Trophoblast cell (in vitro differentiated cells and primary cell): ENCODE data around the gene NADSYN1.

ENCODE experiments used
- DNase-seq, 2 donors: peaks; one replicate each; pipeline ENCODE4 v3.0.0-alpha.2; 2016
- H2AFZ ChIP-seq: 2 replicates; pipeline ENCODE4 v1.6.1; 2013; ENCODE audit warnings: low read length, moderate library complexity, mild to moderate bottlenecking; ENCODE audit not compliant: insufficient read depth, poor library complexity
- H2AK5ac ChIP-seq: 2 replicates; pipeline ENCODE4 v1.6.1; 2013; ENCODE audit warnings: mild to moderate bottlenecking, low read length
- H2BK120ac ChIP-seq: 2 replicates; pipeline ENCODE4 v1.6.1; 2013; ENCODE audit warnings: low read length, mild to moderate bottlenecking, moderate library complexity; ENCODE audit not compliant: insufficient read depth, poor library complexity
- H2BK12ac ChIP-seq: 2 replicates; pipeline ENCODE4 v1.6.1; 2013; ENCODE audit warnings: mild to moderate bottlenecking, low read length, moderate library complexity
- H2BK5ac ChIP-seq: 2 replicates; pipeline ENCODE4 v1.6.1; 2013; ENCODE audit warnings: low read length, low read depth, moderate library complexity, mild to moderate bottlenecking; ENCODE audit not compliant: poor library complexity
- H3K14ac ChIP-seq: 2 replicates; pipeline ENCODE4 v1.6.1; 2013; ENCODE audit warnings: mild to moderate bottlenecking, low read length
- H3K18ac ChIP-seq: 2 replicates; pipeline ENCODE4 v1.6.1; 2013; ENCODE audit warnings: mild to moderate bottlenecking, low read length
- H3K23ac ChIP-seq: 2 replicates; pipeline ENCODE4 v1.6.1; 2013; ENCODE audit warnings: low read length
- H3K27ac ChIP-seq: 2 replicates; pipeline ENCODE4 v1.5.1; 2013; ENCODE audit warnings: low read depth, mild to moderate bottlenecking, inconsistent platforms, low read length, moderate library complexity
- H3K27me3 ChIP-seq: 2 replicates; pipeline ENCODE4 v1.6.1; 2013; ENCODE audit warnings: inconsistent platforms, mild to moderate bottlenecking, low read length, moderate library complexity; ENCODE audit not compliant: insufficient read depth
- H3K36me3 ChIP-seq, 2 experiments: 1 replicate in 1 of 2; 2 replicates in 1 of 2; pipeline ENCODE4 v1.6.1; 2013; ENCODE audit warnings: low read length in 2 of 2, mild to moderate bottlenecking in 2 of 2, moderate library complexity in 1 of 2; ENCODE audit not compliant: insufficient read depth in 2 of 2, control insufficient read depth in 1 of 2
- H3K4ac ChIP-seq: 2 replicates; pipeline ENCODE4 v1.6.1; 2013; ENCODE audit warnings: low read depth, mild to moderate bottlenecking, low read length, moderate library complexity
- H3K4me1 ChIP-seq, 2 experiments: 1 replicate in 1 of 2; 2 replicates in 1 of 2; pipeline ENCODE4 v1.6.1; 2013; ENCODE audit warnings: low read length in 2 of 2, mild to moderate bottlenecking in 2 of 2, moderate library complexity in 1 of 2; ENCODE audit not compliant: insufficient read depth in 2 of 2, control insufficient read depth in 1 of 2
- H3K4me2 ChIP-seq: 2 replicates; pipeline ENCODE4 v1.6.1; 2013; ENCODE audit warnings: inconsistent platforms, mild to moderate bottlenecking, low read length, moderate library complexity
- H3K4me3 ChIP-seq: 2 replicates; pipeline ENCODE4 v1.5.1; 2013; ENCODE audit warnings: mild to moderate bottlenecking, low read depth, low read length, inconsistent platforms
- H3K79me1 ChIP-seq: one replicate; pipeline ENCODE4 v1.6.1; 2013; ENCODE audit warnings: low read length
- H3K79me2 ChIP-seq: 2 replicates; pipeline ENCODE4 v1.6.1; 2013; ENCODE audit warnings: low read length, mild to moderate bottlenecking; ENCODE audit not compliant: control insufficient read depth, insufficient read depth, poor library complexity
- H3K9ac ChIP-seq: 2 replicates; pipeline ENCODE4 v1.6.1; 2013; ENCODE audit warnings: mild to moderate bottlenecking, low read length
- H3K9me3 ChIP-seq: 2 replicates; pipeline ENCODE4 v1.6.1; 2013; ENCODE audit warnings: low read depth, mild to moderate bottlenecking, control low read depth, inconsistent platforms, low read length; ENCODE audit not compliant: insufficient read depth
- H4K12ac ChIP-seq: 2 replicates; pipeline ENCODE4 v1.6.1; 2013; ENCODE audit warnings: low read depth, mild to moderate bottlenecking, low read length, moderate library complexity
- H4K8ac ChIP-seq: 2 replicates; pipeline ENCODE4 v1.6.1; 2013; ENCODE audit warnings: low read depth, mild to moderate bottlenecking, low read length, moderate library complexity
- H4K91ac ChIP-seq: one replicate; pipeline ENCODE4 v1.6.1; 2013; ENCODE audit warnings: low read depth, mild to moderate bottlenecking, low read length, moderate library complexity
- WGBS: extraction: QIAGEN DNeasy Blood & Tissue Kit; methylation state at CpG from one replicate; pipeline ENCODE4 v1.1.7; 2013; ENCODE audit warnings: missing lambda C conversion rate; ENCODE audit not compliant: insufficient read length, insufficient coverage; ENCODE audit errors: extremely low coverage; 5-methylcytosine and 5-hydroxymethylcytosine counted together

NADSYN1 gene

DNA sequence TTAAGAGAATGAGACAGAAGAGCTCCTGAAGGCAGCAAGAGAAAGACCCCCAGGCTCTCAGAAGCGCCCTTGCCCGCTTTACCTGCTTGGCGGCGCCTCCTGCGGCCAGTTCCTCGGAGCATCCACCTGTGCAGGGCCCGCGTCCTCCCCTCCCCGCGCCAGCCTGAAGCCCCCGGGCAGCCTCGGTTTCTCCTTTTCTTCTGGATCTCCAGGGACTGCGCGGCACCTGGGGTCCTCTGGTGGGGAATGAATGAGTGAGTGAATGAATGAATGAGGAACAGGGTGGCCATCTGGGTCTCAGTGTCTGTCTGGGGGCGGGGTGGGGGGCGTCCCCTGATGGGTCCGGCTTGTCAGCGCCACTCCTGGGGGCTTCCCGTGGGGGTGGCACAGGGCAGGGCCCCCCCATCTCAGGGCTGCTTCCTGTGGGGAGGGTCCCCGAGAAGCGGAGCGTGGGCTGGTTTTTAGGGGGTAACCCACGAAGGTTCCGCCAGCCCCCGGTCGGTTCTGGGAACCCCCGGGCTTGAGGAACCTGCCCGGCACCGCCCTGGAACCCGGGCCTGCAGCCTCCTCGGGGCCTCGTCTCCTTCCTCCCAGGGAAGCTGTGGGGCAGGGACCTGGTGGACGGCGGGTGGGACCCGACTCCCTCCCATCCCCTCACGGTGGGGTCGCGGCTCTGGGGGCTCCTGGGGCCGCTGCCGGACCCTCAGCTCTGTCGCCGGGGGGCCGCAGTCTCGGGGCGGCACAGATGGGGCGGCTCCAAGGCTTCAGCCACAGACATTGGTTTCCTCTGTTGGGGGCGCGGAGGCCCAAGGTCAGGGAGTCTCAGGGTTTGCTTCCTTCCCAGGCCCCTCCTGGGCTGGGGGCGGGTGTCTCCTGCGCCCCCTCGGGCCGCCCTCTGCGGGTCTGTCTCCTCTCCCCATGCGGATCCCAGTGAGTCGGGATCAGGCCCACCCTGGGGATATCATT lies 65.8 kb downstream of the NADSYN1 start:
- H3K4me1 ChIP-seq = no peaks in the 10 kb centered on the region
- H3K36me3 ChIP-seq = no peaks in the 10 kb centered on the region
- no peak overlapping the region for H3K14ac ChIP-seq
- H3K27ac ChIP-seq = no peak overlapping the region
- H2BK120ac ChIP-seq = no peak overlapping the region
- no peak overlapping the region for H3K18ac ChIP-seq
- no peak overlapping the region for H3K4ac ChIP-seq
- H3K9ac ChIP-seq = no peak overlapping the region
- H2AFZ ChIP-seq = no peak overlapping the region
- H3K27me3 ChIP-seq = no peaks in the 10 kb centered on the region
- H2BK12ac ChIP-seq = no peak overlapping the region
- H2BK5ac ChIP-seq = no peak overlapping the region
- no peak overlapping the region for H3K4me2 ChIP-seq
- WGBS = no CpG with 5 or more reads among the region's 55 CpGs
- no peak for DNase-seq
- H3K9me3 ChIP-seq = peaks cover 6% of the 10 kb centered on the region
- H3K79me1 ChIP-seq = no peaks in the 10 kb centered on the region
- no peak overlapping the region for H4K91ac ChIP-seq
- H2AK5ac ChIP-seq = no peak overlapping the region
- no peak overlapping the region for H3K4me3 ChIP-seq
- H4K8ac ChIP-seq = no peak overlapping the region
- no peaks in the 10 kb centered on the region for H3K79me2 ChIP-seq
- no peak overlapping the region for H3K23ac ChIP-seq
- no peak overlapping the region for H4K12ac ChIP-seq

DNA sequence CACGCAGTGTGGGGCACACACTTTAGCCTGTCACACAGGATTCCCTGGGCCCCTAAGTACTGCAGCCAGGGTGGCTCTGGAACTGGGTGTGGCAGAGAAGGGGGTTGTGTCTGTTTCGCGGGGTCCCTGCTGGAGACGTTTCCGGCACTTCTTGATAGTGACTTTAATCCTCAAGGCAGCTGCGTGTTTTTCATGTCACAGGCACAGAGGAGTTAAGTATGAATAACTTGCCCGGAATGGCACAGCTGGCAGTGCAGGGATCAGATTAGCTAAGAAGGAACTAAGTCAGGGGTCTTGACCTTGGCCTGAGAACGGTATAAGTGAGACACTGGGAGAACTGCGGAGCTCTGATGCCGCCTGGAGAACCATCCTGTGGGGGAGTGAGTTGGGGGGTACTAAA lies 66.5 kb downstream of the NADSYN1 start:
- Histone ChIP-seq H3K27ac (no peak overlapping the region), H3K36me3 (no peaks in the 10 kb centered on the region), H2BK12ac (no peak overlapping the region), H3K4ac (no peak overlapping the region), H3K27me3 (no peaks in the 10 kb centered on the region), H2AFZ (no peak overlapping the region), H3K9me3 (peaks cover 6% of the 10 kb centered on the region), H3K4me2 (no peak overlapping the region), H2AK5ac (no peak overlapping the region), H4K12ac (no peak overlapping the region), H3K4me1 (no peaks in the 10 kb centered on the region), H4K8ac (no peak overlapping the region), H2BK5ac (no peak overlapping the region), H2BK120ac (no peak overlapping the region), H3K14ac (no peak overlapping the region), H3K9ac (no peak overlapping the region), H3K79me1 (no peaks in the 10 kb centered on the region), H3K18ac (no peak overlapping the region), H3K4me3 (no peak overlapping the region), H3K79me2 (no peaks in the 10 kb centered on the region), H4K91ac (no peak overlapping the region), H3K23ac (no peak overlapping the region)
- WGBS = no CpG with 5 or more reads among the region's 10 CpGs
- peak in 1 of 2 donors; percentile 9 for DNase-seq

GRCh38 chr11:71525188-71525937 lies 72.4 kb downstream of the NADSYN1 start:
- H3K27me3 ChIP-seq = no peaks in the 10 kb centered on the region
- H2AK5ac ChIP-seq = no peak overlapping the region
- no peak overlapping the region for H2BK12ac ChIP-seq
- no peak overlapping the region for H3K9ac ChIP-seq
- H3K36me3 ChIP-seq = no peaks in the 10 kb centered on the region
- no peak overlapping the region for H3K4me2 ChIP-seq
- no peaks in the 10 kb centered on the region for H3K79me2 ChIP-seq
- H4K91ac ChIP-seq = no peak overlapping the region
- no peak overlapping the region for H4K8ac ChIP-seq
- H2BK5ac ChIP-seq = no peak overlapping the region
- no peaks in the 10 kb centered on the region for H3K4me1 ChIP-seq
- H3K4ac ChIP-seq = no peak overlapping the region
- no CpG with 5 or more reads among the region's 3 CpGs for WGBS
- no peak overlapping the region for H2BK120ac ChIP-seq
- no peak overlapping the region for H3K4me3 ChIP-seq
- no peaks in the 10 kb centered on the region for H3K79me1 ChIP-seq
- no peak overlapping the region for H3K23ac ChIP-seq
- no peak overlapping the region for H3K27ac ChIP-seq
- H4K12ac ChIP-seq = no peak overlapping the region
- H3K18ac ChIP-seq = no peak overlapping the region
- peaks cover 6% of the 10 kb centered on the region for H3K9me3 ChIP-seq
- H3K14ac ChIP-seq = no peak overlapping the region
- H2AFZ ChIP-seq = no peak overlapping the region
- no peak for DNase-seq

DNA sequence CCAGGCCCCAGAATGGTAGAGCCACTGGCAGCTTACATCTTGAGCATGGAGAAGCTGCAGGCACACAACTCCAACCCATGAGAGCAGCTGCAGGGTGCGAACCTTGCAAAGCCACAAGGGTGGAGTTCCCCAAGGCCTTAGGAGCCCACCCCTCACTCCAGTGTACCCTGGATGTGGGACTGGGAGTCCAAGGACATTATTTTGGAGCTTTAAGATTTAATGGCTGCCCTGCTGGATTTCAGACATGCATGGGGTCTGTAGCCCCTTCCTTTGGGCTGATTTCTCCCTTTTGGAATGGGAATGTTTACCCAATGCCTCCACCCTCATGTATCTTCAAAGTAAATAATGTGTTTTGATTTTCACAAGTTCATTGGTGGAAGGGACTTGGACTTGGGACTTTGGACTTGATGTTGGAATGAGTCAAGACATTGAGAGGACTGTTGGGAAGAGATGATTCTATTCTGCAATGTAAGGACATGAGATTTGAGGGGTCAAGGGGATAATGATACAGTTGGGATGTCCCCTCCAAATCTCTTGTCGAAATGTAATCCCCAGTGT lies 73.0 kb downstream of the NADSYN1 start:
- Histone ChIP-seq H3K4me2 (no peak overlapping the region), H3K9ac (no peak overlapping the region), H3K4ac (no peak overlapping the region), H3K14ac (no peak overlapping the region), H3K27me3 (no peaks in the 10 kb centered on the region), H3K18ac (no peak overlapping the region), H4K8ac (no peak overlapping the region), H4K12ac (no peak overlapping the region), H2AFZ (no peak overlapping the region), H2BK12ac (no peak overlapping the region), H2BK5ac (no peak overlapping the region), H3K36me3 (no peaks in the 10 kb centered on the region), H3K79me2 (no peaks in the 10 kb centered on the region), H2BK120ac (no peak overlapping the region), H4K91ac (no peak overlapping the region), H2AK5ac (no peak overlapping the region), H3K9me3 (peaks cover 6% of the 10 kb centered on the region), H3K23ac (no peak overlapping the region), H3K4me3 (no peak overlapping the region), H3K27ac (no peak overlapping the region), H3K4me1 (no peaks in the 10 kb centered on the region), H3K79me1 (no peaks in the 10 kb centered on the region)
- WGBS = no CpG with 5 or more reads among the region's 2 CpGs
- no peak for DNase-seq
